Measurements from ENCODE around the gene RNF167. TPM values are rescaled to one million over a fixed set of nuclear protein-coding genes. Genes with fewer than 3 reads are reported as not detected.

Gene RNF167
- total and polyA plus RNA-seq, 2 of the 8 experiments (the other 6 are each of a cell fraction or from before 2014, with no cell fraction given): 140 to 281 TPM

DNA sequence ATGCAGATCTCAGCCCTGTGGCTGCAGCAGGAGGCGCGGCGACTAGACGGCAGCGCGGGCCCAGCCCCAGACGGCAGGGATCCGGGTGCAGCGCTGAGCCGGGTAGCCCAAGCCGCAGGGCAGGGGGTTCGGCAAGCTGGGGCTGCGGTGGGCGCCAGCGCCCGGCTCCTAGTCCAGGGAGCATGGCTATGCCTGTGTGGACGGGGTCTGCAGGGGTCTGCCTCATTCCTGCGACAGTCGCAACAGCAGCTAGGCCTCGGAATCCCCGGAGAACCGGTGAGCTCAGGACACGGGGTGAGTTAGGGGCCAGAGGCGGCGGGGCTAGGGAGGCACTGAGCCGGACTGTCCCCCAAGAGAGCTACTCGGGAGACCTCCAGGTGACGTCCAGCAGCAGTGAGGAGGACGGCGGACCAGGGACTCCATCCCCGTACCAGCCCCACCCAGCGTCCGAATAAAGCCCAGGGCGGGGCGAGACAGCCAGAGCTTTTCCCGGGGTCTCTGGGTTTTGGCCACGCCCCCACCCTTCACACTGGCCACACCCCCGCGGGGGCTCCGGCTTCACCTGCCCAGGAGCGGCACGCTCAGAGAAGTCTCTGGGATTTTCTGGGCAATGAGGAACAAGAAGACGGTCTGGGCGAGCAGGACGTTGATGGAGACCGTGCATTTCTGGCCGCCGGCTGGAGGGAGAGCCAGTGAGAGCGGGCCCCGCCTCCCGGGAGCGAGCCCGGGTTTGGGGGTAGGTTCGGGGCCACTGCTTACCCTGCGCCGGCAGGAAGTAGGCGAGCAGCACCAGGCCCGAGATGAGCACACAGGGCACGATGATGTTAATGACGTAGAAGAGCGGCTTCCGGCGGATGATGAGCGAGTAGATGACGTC, 39.6 kb upstream of the RNF167 start:
- DNase-seq (ENCODE audit: low read depth in 1 of 2, low spot score in 2 of 2) (peak in 1 of 2 experiments; percentile 91), FAIRE-seq (no peak)
- no peak overlapping the region for H2BK20ac ChIP-seq (ENCODE audit: low read length)
- H3K4me2 ChIP-seq (ENCODE audit: insufficient read depth in 1 of 2, low read depth in 2 of 2, low read length in 2 of 2): peak overlapping the region; percentile 51 to 73
- H2BK15ac ChIP-seq (ENCODE audit: low read length): no peak overlapping the region
- 0 out of 7 replicates have a peak, but pooled peaks cover 0 to 2% (median 0%) of the 10 kb centered on the region in 4 experiments for H3K27me3 ChIP-seq (replicated peaks in 1 of 4; ENCODE audit: control insufficient read depth in 3 of 4, extremely low read depth in 1 of 4, insufficient read depth in 3 of 4, low read length in 3 of 4)
- H3K79me1 ChIP-seq (ENCODE audit: low read depth, low read length): no peaks in the 10 kb centered on the region
- peaks cover 3% of the 10 kb centered on the region; the same call in 1 of the 2 replicates for H3K23me2 ChIP-seq (ENCODE audit: low read depth, low read length)
- H3K4ac ChIP-seq (replicated peaks; ENCODE audit: insufficient read length, low read depth, low read length): no peak overlapping the region
- 37% methylated on average over 47 of the region's 65 CpGs; no CpG with 5 or more reads in 1 of the 2 experiments for WGBS, 2 experiments (ENCODE audit: extremely low coverage in 1 of 2, insufficient coverage in 1 of 2, insufficient read length in 1 of 2, insufficient replicate concordance in 2 of 2, low coverage in 1 of 2, low lambda C conversion rate in 2 of 2, missing lambda C conversion rate in 1 of 2)
- no peak overlapping the region for H3K18ac ChIP-seq (ENCODE audit: extremely low read depth, low read length)
- H3K36me3 ChIP-seq (ENCODE audit: control insufficient read depth in 2 of 4, insufficient read depth in 4 of 4, low read length in 3 of 4): peaks cover 0 to 5% (median 1%) of the 10 kb centered on the region in 4 experiments; a peak in 3 of 8 replicates
- H4K8ac ChIP-seq (ENCODE audit: extremely low read depth, insufficient read depth, low read length): peak overlapping the region; percentile 11; the same call in 1 of the 2 replicates
- peaks cover 0 to 13% (median 4%) of the 10 kb centered on the region in 4 experiments; a peak in 6 of 7 replicates for H3K4me1 ChIP-seq (replicated peaks in 1 of 4; ENCODE audit: control insufficient read depth in 3 of 4, insufficient read depth in 4 of 4, low read length in 3 of 4)
- H2AFZ ChIP-seq (ENCODE audit: low read length): no peak overlapping the region; the same call in 1 of the 2 replicates
- no peaks in the 10 kb centered on the region for H3K79me2 ChIP-seq (ENCODE audit: control insufficient read depth in 1 of 2, insufficient read depth in 2 of 2, low read length in 2 of 2)
- peak overlapping the region; percentile 22 to 58 (median 40) for H3K4me3 ChIP-seq (ENCODE audit: extremely low read depth in 1 of 4, insufficient read depth in 2 of 4, low read depth in 3 of 4, low read length in 4 of 4)
- ChIA-PET POLR2A (ENCODE audit: partially characterized antibody) (interaction anchor here (0.8 to 6.4 kb wide), 15 partner anchors 9 to 190 kb away, joined by 3 to 49 read pairs (median 4); partner anchors contain the start of genes ARRB2, MED11, PFN1 and PLD2), CTCF (ENCODE audit: partially characterized antibody) (interaction anchor here (1.1 to 4.4 kb wide), 8 partner anchors 9 to 337 kb away, joined by 3 to 23 read pairs (median 8); no protein-coding TSS in a partner anchor)
- H3K14ac ChIP-seq (ENCODE audit: insufficient read length): no peak overlapping the region
- H3K27ac ChIP-seq (ENCODE audit: low read depth, low read length): no peak overlapping the region
- H4K20me1 ChIP-seq (replicated peaks in 1 of 2; ENCODE audit: control insufficient read depth in 1 of 2, insufficient read depth in 2 of 2, low read length in 2 of 2): peaks cover 0 to 5% of the 10 kb centered on the region in 2 experiments
- no peak overlapping the region for H3K56ac ChIP-seq (replicated peaks; ENCODE audit: insufficient read length, low read depth, low read length)
- no peak overlapping the region for H4K5ac ChIP-seq (ENCODE audit: insufficient read length, low read depth, low read length)
- H3K9me3 ChIP-seq (ENCODE audit: insufficient read depth in 2 of 2, low read depth in 1 of 2, low read length in 1 of 2): no peaks in the 10 kb centered on the region
- no peak overlapping the region for H2BK5ac ChIP-seq (ENCODE audit: low read depth, low read length)
- no peak overlapping the region for H4K91ac ChIP-seq (replicated peaks; ENCODE audit: insufficient read length, low read length)
- no peak overlapping the region for H3K23ac ChIP-seq (ENCODE audit: insufficient read length)
- no peak overlapping the region for H2AK5ac ChIP-seq (ENCODE audit: low read depth, low read length)
- no peak overlapping the region for H2BK120ac ChIP-seq (replicated peaks; ENCODE audit: low read depth, low read length)
- no peak overlapping the region for H2BK12ac ChIP-seq (ENCODE audit: low read depth, low read length)
- H3K9ac ChIP-seq (replicated peaks in 1 of 4; ENCODE audit: extremely low read depth in 1 of 4, low read depth in 3 of 4, low read length in 3 of 4): peak overlapping the region in 2 of 4 experiments; percentile 25 to 27; a peak in 1 of 7 replicates
- peak in 1 of 2 experiments; percentile 21; a peak in 1 of 3 replicates for TF ChIP-seq POLR2A (IDR thresholded peaks at IDR 0.05; ENCODE audit: control extremely low read depth in 1 of 2, low read depth in 2 of 2, low read length in 2 of 2)
- TF ChIP-seq JUND (IDR thresholded peaks at IDR 0.05; ENCODE audit: low read length): 0 out of 2 replicates have a peak, but pooled peaks have one; percentile 34
- peak; percentile 58 for TF ChIP-seq ASH2L (IDR thresholded peaks at IDR 0.05; ENCODE audit: low read length)
- peak; percentile 75; the same call in 1 of the 2 replicates for TF ChIP-seq GABPA (IDR thresholded peaks at IDR 0.05; ENCODE audit: borderline replicate concordance, insufficient read depth, low read length)
- TF ChIP-seq RBBP5 (IDR thresholded peaks at IDR 0.05; ENCODE audit: borderline replicate concordance, low read depth, low read length): peak; percentile 62; the same call in 1 of the 2 replicates
- TF ChIP-seq RAD21 (IDR thresholded peaks at IDR 0.05 in 1 of 2, conservative IDR thresholded peaks at IDR 0.05 in 1 of 2; ENCODE audit: low read depth in 2 of 2, low read length in 2 of 2): no peak
- no peak for TF ChIP-seq CBX5 (IDR thresholded peaks at IDR 0.05; ENCODE audit: low read depth, low read length)
- TF ChIP-seq, protein P1, sequence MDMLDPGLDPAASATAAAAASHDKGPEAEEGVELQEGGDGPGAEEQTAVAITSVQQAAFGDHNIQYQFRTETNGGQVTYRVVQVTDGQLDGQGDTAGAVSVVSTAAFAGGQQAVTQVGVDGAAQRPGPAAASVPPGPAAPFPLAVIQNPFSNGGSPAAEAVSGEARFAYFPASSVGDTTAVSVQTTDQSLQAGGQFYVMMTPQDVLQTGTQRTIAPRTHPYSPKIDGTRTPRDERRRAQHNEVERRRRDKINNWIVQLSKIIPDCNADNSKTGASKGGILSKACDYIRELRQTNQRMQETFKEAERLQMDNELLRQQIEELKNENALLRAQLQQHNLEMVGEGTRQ (IDR thresholded peaks at IDR 0.05; ENCODE audit: low read length): no peak
- TF ChIP-seq HDAC6 (IDR thresholded peaks at IDR 0.05; ENCODE audit: low read depth, low read length): no peak
